GM19372 (cell line): ENCODE data around the gene RBFOX2.
"Not testable (repeated sequence)": the region's sequence is repeated elsewhere in the genome, so short reads cannot be mapped to it uniquely, and the experiment has no call there.

Experiments used
- ATAC-seq: cut with Tn5 transposase; IDR thresholded peaks from one replicate; pipeline ENCODE4 v1.9.1; 2021; ENCODE audit warnings: mild to moderate bottlenecking, low read depth, moderate library complexity; ENCODE audit not compliant: unreplicated experiment

The RBFOX2 gene

DNA sequence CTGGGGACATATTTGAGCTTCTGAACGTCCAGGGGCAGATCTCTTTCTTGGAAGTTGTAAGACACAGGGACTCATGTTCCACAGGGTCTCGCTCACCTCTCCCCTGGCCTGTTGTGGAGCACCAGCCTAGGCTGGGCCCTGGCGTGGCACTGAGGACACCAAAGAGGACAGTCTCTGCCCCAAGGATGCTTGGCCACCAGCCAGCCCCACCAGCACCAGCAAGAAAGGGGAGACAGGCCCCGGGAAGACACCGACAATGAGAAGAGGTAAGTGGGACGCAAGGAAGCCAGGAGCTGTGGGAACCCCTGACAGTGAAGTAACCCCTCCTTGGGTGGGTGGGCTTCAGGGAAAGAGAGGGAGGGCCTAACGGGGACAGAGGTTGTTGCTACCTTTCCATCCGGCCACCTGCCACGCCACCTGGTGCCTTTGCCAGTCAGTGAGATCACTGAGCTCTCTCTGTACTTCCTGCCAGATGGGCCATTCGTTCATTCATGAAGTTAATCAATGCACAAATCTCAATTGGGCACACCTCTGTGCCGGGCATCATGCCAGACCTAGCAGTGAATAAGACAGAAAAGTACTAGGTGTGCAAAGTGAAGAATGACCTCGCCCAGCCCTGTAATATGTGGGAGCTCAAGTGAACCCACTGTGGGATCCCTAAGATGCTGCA lies 299.9 kb downstream of the RBFOX2 start:
- ATAC-seq, result no peak

DNA sequence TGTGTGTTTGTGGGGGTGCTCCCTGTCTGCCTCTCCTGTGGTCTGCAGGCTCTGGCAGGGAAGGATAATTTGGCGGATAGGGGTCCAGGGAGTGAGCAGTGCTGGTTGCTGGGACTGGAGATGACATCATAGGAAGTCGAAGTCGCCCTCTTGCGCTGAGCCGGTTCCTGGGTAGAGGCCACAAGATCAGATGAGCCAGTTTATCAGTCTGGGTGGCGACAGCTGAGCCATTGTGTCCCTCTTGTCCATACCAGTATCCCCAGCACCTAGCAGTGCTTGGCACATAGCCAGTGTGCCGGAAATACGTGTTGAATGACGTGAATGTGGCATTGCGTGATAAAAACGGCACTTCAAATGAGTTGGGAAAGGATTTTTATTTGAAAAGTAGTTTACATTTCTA lies 301.2 kb downstream of the RBFOX2 start:
- ATAC-seq, result no peak

DNA sequence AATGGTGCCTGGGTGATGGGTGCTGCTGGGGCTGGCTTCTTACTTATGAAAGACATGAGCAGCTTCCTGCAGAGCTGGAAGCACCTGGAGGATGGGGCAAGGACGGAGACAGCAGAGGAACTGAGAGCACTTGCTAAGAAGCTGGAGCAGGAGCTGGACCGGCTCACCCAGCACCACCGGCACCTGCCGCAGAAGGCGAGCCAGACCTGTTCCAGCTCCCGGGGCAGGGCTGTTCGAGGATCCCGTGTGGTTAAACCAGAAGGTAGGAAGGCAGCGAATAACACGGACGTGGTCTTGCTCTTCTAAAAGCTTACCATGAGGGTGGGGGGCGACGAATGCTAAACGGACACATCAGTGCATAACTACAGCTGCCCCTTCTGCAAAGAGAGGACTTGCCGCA lies 301.7 kb downstream of the RBFOX2 start:
- ATAC-seq, result no peak

DNA sequence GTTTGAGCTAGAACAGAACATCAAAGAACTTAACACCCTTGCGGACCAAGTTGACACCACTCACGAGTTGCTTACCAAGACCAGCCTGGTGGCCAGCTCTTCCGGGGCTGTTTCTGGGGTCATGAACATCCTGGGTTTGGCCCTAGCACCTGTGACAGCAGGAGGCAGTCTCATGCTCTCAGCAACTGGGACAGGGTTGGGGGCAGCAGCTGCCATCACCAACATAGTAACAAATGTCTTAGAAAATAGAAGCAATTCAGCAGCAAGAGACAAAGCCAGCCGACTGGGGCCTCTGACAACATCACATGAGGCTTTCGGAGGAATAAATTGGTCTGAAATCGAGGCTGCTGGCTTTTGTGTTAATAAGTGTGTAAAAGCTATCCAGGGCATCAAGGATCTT lies 302.2 kb downstream of the RBFOX2 start:
- no peak for ATAC-seq

DNA sequence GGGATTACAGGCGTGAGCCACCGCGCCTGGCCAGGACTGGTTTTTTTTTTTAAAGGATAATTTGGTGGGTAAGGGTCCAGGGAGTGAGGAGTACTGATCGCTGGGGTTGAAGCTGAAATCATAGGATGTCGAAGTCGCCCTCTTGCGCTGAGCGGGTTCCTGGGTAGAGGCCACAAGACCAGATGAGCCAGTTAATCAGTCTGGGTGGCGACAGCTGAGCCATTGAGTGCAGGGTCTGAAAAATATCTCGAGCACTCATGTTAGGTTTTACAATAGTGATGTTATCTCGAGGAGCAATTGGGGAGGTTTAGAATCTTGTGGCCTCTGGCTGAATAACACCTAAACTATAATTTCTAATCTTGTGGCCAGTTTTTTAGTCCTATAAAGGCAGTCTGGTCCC lies 303.1 kb downstream of the RBFOX2 start:
- no peak for ATAC-seq

DNA sequence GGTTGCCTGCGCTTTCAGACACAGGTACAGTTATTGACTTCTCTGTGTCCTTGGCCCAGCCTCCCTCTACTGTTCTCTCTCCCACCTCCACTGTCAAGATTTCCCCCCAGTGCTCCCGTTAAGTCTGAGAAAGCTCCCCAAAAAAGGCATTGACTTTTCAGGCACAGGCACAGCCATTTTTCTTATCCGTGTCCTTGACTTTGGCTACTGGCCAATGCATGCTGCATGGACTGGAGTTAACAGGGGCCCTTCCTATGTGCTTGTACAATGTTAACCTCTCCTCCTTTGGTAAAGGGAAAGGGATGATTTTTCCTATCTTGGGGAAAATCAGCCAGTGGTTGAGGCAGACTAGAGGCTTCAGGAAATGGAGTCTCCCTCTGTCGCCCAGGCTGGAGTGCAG lies 306.7 kb downstream of the RBFOX2 start:
- no peak for ATAC-seq

DNA sequence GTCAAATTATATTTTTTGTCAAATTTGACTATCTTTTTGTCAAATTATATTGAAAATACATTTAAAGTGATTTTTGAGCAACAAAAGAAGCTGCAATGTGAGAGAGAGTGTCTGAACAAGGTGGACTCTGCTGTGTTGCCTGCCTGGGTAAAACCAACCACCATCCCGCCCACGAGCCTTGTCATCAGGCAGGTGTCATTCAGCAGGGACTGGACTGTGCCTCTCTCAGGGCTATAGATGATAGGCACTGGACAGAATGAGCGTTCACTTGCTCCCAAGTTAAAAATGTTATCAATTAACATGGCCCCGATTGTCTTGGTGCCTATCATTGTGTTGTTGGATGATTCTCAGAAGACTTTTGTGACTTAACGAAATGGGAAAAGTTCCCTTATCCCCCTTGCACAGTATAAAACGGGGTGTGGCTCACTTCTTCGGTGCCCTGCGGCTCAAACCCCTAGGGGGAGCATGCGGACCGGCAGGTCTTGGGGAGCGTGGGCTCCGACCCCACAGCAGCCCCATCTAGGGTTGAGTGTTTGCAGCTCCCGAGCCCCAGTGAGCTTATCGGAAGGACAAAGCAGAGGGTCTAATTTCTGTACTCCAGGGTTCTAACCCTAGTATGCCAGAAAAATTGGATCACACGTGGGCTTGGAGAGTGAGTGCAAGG lies 309.3 kb downstream of the RBFOX2 start:
- no peak for ATAC-seq

DNA sequence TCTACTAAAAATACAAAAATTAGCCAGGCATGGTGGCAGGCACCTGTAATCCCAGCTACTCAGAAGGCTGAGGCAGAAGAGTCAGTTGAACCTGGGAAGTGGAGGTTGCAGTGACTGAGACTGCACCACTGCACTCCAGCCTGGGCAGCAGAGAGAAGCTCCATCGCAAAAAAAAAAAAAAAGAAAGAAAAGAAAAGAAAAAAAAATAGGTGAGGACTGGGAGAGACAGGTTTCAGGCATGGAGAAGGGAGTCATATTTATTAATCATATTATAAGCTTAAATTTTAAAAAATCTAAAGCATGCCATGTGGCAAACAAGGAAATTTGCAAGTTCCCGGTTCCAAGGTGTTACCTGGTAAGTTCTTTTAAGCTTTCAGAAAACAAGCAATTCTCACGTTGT lies 311.1 kb downstream of the RBFOX2 start, which contains the start of gene APOL5:
Gene APOL5, plus strand, starts transcription at position 301 of the 400 bp plus-strand sequence. Its CDS starts 0 bp downstream, at position 301.
- no peak for ATAC-seq

DNA sequence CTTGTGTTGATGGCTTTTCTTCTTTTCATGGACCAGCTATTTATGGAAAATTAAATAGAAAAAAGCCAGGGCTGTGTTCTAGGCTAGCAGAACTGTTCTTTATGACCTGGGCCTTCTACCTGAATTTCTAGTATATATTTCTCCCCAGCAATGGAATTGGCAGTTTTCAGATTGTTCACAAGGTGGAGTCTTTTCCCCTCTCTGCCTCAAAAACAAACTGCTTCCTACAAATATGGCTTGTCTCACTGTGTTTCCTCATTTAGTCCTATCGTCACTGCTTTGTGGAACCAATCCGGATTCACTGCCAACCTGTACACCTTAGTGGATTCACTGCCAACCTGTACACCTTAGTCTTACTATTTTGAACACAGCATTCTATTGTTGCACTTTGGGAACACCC lies 316.0 kb downstream of the RBFOX2 start:
- no peak for ATAC-seq

DNA sequence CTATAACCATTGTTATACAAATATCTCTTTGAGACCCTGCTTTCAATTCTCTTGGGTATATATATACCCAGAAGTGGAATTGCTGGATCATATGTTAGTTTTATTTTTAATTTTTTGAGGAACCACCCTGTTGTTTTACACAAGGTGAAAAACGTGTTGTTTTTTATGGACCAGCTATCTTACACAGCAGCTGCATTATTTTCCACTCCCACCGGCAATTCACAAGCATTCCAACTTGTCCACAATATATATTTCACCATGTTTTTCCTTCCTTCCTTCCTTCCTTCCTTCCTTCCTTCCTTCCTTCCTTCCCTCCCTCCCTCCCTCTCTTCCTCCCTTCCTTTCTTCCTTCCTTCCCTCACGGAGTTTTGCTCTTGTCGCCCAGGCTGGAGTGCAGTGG lies 317.3 kb downstream of the RBFOX2 start:
- ATAC-seq, result no peak

DNA sequence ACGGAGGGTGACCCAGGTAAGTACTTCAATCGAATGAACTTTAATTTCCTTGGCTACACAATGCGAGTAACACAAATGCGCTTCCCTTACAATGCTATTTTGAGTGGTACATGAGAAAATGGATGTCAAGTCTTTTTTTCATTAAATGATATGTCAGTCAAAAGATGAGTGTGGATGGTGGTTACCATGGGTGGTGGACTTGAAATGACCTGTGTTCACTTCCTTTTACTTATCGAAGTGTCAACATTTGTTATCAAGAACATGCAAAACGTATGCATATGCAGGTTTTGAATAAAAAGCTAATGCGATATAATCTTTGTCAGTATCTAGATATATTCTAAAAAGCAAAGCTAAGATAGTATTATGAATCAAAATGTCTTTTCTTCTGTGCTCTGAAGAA lies 319.7 kb downstream of the RBFOX2 start:
- no peak for ATAC-seq

DNA sequence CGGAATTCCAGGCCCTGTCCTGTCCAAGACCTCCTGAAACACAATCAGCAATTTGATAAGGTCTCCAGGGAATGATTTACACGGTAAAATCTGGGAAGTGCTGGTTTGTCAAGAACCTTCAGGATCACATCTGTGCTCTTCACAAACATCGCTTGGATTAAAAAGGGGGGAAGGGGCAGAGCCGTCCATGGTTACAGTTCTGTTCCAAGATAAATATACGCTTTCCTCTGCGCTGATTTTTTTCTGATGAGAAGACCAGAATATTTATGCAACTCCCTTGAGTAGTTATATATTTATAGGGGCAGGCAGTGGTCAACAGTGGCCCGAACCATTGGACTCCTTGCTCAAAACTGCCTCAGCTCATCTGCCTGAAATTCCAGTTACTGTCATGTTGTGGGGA lies 320.2 kb downstream of the RBFOX2 start:
- ATAC-seq, result no peak

DNA sequence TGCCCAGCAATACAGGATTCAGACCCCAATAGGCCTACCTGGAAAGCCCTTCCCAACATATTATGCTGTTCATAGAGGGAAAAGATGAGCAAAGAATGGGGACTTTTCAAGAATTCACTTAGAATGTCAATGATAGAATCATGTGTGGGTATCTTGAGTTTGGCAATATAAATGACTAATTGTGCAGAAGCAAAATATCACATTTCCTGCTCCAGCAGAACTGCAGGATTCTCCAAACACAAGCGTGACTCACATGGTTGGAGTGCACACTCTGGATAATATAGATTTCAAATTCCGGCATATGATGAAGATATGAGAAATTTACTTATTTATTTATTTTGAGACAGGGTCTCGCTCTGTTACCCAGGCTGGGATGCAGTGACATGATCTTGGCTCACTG lies 323.5 kb downstream of the RBFOX2 start:
- ATAC-seq, result no peak

DNA sequence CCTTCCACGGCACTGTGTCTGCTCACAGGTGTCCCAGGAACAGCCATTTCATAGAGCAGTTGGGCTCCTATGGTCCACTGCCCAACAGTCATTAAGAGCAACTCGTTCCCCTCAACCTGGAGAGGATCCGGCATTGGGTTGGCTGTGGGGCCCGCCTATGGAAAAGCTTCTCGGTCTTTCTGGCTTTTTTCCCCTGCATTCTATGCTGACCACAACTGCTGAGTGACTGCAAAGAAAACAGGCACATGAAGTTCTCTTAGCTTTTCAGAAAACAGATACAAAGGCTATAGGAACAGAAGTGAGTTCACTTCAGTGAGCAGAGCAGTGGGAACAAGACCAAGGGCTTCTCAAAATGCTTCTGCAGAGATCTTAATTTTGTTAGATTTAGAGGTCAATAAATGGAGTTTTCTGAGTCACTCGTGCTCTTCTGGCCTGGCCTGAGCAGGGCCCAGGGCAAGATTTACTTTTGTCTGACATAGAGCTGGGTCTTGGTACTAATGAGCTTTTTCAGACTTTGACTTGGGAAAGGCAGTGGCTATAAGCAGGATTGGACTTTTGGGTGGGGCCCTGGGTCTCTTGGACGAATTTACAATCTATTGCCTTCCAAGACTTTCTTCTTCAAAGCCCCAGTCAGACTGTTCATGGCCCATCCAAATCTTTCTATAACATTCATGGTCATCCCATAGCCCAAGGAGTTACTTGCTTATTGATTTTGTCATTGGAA lies 324.6 kb downstream of the RBFOX2 start:
- no peak for ATAC-seq

DNA sequence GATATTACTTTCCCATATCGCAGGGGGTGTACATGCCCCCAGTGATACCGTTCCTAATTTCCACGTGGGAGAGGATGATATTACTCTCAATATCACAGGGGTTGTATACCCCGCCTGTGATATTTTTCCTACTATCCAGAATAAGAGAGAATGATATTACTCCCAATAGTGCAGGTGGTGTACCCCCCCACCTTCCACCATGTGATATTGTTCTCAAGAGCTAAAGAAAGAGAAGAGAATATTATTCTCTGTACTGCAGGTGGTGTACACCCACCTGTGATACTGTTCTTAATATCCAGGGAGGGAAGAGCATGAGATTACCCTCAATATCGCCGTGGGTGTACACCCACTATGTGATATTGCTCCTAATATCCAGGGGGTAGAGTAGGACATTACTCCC lies 328.8 kb downstream of the RBFOX2 start:
- not testable (repeated sequence) for ATAC-seq

DNA sequence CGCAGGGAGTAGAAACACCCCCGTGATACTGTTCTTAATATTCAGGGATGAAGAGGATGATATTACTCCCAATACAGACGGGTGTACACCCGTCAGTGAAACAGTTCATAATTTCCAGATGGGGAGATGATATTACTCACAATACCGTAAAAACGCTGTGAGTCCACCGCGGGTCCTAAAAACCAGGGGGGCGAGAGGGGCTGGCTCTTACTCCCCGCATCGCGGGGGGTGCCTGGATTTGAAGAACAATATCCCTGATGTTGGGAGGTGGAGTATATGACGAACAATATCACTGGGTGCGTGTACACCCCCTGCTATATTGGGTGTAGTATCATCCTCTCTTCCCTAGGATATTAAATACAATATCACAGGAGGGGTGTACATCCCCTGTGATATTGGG lies 331.5 kb downstream of the RBFOX2 start:
- no peak for ATAC-seq

DNA sequence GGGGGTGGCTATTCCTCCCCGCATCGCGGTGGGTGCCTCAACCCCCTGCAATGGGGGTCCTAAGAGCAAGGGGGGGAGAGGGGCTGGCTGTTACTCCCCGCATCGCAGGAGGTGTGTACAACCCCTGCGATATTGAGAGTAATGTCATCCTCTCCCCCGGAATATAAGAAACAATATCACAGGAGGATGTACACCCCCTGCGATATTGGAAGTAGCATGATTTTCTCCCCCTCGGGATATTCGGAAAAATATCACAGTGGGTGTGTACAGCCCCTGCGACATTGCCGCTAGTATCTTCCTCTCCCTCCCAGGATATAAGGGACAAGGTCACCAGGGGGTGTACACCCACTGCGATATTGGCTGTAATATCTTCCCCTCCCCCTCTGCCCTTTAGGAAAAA lies 333.4 kb downstream of the RBFOX2 start:
- no peak for ATAC-seq

DNA sequence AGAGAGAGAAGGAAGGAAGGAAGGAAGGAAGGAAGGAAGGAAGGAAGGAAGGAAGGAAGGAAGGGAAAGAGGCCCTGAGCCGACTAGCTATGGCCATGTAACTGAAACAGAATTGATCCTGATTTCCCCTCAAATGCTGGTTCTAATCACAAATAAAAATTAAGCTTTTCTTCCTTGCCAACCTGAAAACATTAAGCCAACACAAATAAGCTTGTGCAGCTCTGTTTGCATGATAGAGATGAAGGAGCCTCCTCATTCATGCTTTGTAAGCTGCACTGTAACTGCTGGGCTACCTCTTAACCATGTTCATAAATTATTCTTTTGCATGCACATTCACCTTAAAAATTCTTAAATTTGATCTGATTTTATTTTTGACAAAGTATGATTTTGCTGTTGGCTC lies 338.6 kb downstream of the RBFOX2 start:
- ATAC-seq, result no peak

DNA sequence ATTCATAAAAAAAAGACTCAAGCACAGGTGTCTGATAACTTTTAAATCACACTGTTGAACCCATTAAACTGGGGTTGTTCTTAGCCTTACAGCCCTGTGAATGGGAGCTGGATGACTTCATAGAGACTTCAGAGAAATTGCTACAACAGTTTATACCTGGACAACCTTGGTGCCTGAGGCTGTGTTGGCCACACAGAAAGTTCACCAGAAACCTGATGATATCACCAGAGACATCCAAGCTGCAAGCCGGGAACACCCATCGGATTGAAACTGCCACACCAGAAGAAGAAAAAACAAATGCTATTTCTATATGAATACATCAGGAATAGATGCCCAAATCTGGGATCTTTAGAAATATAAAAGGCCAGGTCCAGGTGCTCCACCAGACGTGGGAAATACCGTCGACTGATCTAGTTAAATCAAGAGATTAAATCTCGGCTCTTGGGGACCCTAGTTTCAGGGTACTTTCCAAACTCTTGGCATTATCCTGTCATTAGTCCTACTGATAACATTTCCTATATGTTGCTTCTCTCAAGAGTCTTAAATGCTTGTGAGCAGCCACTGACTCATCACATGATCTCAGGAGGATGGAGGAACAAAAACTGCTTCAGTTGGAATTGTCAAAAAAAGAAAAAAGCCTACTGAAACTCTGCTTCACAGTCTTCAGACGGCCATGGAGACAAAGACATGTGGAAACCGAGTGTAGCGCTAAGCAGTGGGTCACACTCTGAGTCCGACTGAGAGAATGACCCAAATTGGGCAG lies 339.5 kb downstream of the RBFOX2 start:
- no peak for ATAC-seq
